Caco-2 (cell line): ENCODE data around the gene WDTC1. TPM values are rescaled to one million over a fixed set of nuclear protein-coding genes. Genes with fewer than 3 reads are reported as not detected.

Experiments
- BruUV-seq: library from RNA; stranded (reverse); fragments of 400-500 nt; replicated peaks from 2 replicates; lab custom pipeline; 2021; lab: Mats Ljungman, UMichigan
- CTCF ChIA-PET: fragments of 300-600 bp; sonication (Branson Sonifier 250); formaldehyde crosslinking; loops from one replicate; lab custom pipeline; 2022; ENCODE audit warnings: antibody characterized with exemption; lab: Charles Lee
- POLR2A ChIA-PET: fragments of 300-600 bp; sonication (Branson Sonifier 250); formaldehyde crosslinking; loops from one replicate; lab custom pipeline; 2022; ENCODE audit warnings: antibody characterized with exemption; lab: Charles Lee
- DNase-seq, 2 experiments: peaks; one replicate each; pipeline versions ENCODE4 v3.0.0 to v3.0.0-alpha.2; 2020 to 2022
- H3K27me3 ChIP-seq: replicated peaks from 2 replicates; pipeline ENCODE4 v1.6.0; 2011; ENCODE audit warnings: low read length; ENCODE audit not compliant: control insufficient read depth, insufficient read depth
- H3K36me3 ChIP-seq: 2 replicates; pipeline ENCODE4 v1.5.1; 2011; ENCODE audit warnings: low read length; ENCODE audit not compliant: control insufficient read depth, insufficient read depth
- H3K4me1 ChIP-seq: fragments of 250-450 bp; sonication (Bioruptor Pico); 2 replicates; pipeline ENCODE4 v1.5.1; 2020; ENCODE audit warnings: mild to moderate bottlenecking
- H3K4me3 ChIP-seq: 2 replicates; pipeline ENCODE4 v1.5.1; 2011; ENCODE audit warnings: low read depth, mild to moderate bottlenecking, control low read depth, low read length
- H3K9me3 ChIP-seq: fragments of 250-450 bp; sonication (Bioruptor Pico); 2 replicates; pipeline ENCODE4 v1.5.1; 2020; ENCODE audit warnings: mild to moderate bottlenecking, moderate library complexity
- H3K27ac Mint-ChIP-seq: one replicate; pipeline ENCODE4 v1.8.0; 2022; ENCODE audit warnings: mixed read lengths; ENCODE audit not compliant: unreplicated experiment
- H3K27me3 Mint-ChIP-seq: one replicate; pipeline ENCODE4 v1.8.0; 2022; ENCODE audit warnings: mixed read lengths; ENCODE audit not compliant: insufficient read depth, unreplicated experiment
- H3K36me3 Mint-ChIP-seq: one replicate; pipeline ENCODE4 v1.8.0; 2022; ENCODE audit warnings: mild to moderate bottlenecking, mixed read lengths; ENCODE audit not compliant: insufficient read depth, unreplicated experiment
- H3K4me1 Mint-ChIP-seq: one replicate; pipeline ENCODE4 v1.8.0; 2022; ENCODE audit warnings: low read depth, mixed read lengths; ENCODE audit not compliant: unreplicated experiment
- H3K4me3 Mint-ChIP-seq: one replicate; pipeline ENCODE4 v1.8.0; 2022; ENCODE audit warnings: mild to moderate bottlenecking, moderate library complexity, mixed read lengths; ENCODE audit not compliant: unreplicated experiment
- H3K9me3 Mint-ChIP-seq: one replicate; pipeline ENCODE4 v1.8.0; 2022; ENCODE audit warnings: mixed read lengths; ENCODE audit not compliant: unreplicated experiment
- intact Hi-C: fragments of 100-400 bp; cut with micrococcal nuclease; formaldehyde crosslinking; loops from one replicate; pipeline ENCODE4 v1.10.0; 2022; ENCODE audit not compliant: unreplicated experiment
- total RNA-seq: library from RNA; stranded (reverse); gene quantifications from 2 replicates; pipeline ENCODE4 v1.2.3, GENCODE V29; 2022
- TF ChIP-seq, protein P1 (sequence below), 2 experiments: fragments of 200-600 bp in 1 of 2; IDR thresholded peaks; 1 replicate in 1 of 2; 2 replicates in 1 of 2; pipeline versions ENCODE4 v1.5.1 to v1.8.0; 2011 to 2022; ENCODE audit warnings: antibody characterized with exemption in 1 of 2, control low read depth in 1 of 2, inconsistent platforms in 1 of 2, low read depth in 1 of 2, low read length in 1 of 2, mild to moderate bottlenecking in 1 of 2, moderate library complexity in 1 of 2; ENCODE audit not compliant: insufficient read depth in 1 of 2, severe bottlenecking in 1 of 2, unreplicated experiment in 1 of 2

The WDTC1 gene
- total RNA-seq, 1 experiment from 2014 or later: 17.2 TPM

DNA sequence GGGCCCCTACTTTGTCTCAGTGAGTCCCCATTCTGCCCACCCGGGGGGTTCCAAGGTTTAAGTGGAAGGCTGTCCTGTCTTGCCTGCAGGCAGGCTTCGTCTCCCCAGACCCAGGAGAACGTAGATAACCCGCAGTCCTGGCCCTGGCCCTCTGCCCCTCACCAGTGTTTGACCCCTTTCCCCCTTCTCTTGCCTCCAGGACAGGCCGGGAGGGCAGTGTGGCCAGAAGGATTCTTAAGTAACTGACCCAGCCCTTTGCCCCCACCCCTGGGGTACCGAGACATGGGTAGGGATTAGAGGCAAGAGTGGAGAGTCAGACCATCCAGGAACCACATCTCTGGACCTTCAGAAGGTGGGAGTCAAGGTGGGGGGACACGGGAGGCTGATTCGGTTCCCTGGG lies 96.4 kb downstream of the WDTC1 start:
- H3K9me3 ChIP-seq: no peaks in the 10 kb centered on the region
- H3K4me1 Mint-ChIP-seq: no peaks in the 10 kb centered on the region
- TF ChIP-seq, protein P1, sequence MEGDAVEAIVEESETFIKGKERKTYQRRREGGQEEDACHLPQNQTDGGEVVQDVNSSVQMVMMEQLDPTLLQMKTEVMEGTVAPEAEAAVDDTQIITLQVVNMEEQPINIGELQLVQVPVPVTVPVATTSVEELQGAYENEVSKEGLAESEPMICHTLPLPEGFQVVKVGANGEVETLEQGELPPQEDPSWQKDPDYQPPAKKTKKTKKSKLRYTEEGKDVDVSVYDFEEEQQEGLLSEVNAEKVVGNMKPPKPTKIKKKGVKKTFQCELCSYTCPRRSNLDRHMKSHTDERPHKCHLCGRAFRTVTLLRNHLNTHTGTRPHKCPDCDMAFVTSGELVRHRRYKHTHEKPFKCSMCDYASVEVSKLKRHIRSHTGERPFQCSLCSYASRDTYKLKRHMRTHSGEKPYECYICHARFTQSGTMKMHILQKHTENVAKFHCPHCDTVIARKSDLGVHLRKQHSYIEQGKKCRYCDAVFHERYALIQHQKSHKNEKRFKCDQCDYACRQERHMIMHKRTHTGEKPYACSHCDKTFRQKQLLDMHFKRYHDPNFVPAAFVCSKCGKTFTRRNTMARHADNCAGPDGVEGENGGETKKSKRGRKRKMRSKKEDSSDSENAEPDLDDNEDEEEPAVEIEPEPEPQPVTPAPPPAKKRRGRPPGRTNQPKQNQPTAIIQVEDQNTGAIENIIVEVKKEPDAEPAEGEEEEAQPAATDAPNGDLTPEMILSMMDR (IDR thresholded peaks at IDR 0.05; ENCODE audit: insufficient read depth in 1 of 2, low read depth in 1 of 2, low read length in 1 of 2, severe bottlenecking in 1 of 2, unreplicated experiment in 1 of 2): no peak
- H3K9me3 Mint-ChIP-seq: no peaks in the 10 kb centered on the region
- peaks cover 48% of the 10 kb centered on the region for H3K36me3 Mint-ChIP-seq
- H3K4me3 ChIP-seq: no peak overlapping the region
- H3K4me1 ChIP-seq: no peaks in the 10 kb centered on the region
- ChIA-PET POLR2A (no interaction called here), CTCF (no interaction called here)
- intact Hi-C loops: no loop called here
- H3K36me3 ChIP-seq: peaks cover 1% of the 10 kb centered on the region
- H3K27me3 ChIP-seq: no peaks in the 10 kb centered on the region
- no peak for DNase-seq
- H3K4me3 Mint-ChIP-seq: no peak overlapping the region
- no peaks in the 10 kb centered on the region for H3K27me3 Mint-ChIP-seq
- H3K27ac Mint-ChIP-seq: no peak overlapping the region
- BruUV-seq: no TSS peak

DNA sequence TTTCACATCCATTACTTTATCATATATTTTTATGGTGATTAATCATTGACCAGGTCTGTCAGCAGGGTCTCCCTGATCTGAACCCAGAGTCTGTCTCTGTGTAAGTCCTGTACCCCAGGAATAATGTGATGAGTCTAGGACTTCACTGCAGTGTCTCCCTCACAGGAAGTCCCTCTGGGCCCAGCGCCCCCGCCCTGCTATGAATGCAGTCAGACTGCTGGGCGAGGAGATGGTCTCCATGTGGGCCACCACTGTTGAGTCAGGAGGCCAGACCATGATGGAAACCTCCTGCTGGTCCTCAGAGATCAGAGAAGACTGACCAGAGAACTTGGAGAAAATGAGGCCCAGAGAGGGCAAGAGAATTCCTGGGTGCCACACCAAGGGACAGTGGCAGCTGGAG lies 97.0 kb downstream of the WDTC1 start:
- Histone ChIP-seq H3K9me3 (no peaks in the 10 kb centered on the region), H3K36me3 (peaks cover 1% of the 10 kb centered on the region), H3K4me3 (no peak overlapping the region), H3K27me3 (no peaks in the 10 kb centered on the region), H3K4me1 (no peaks in the 10 kb centered on the region)
- no TSS peak for BruUV-seq
- ChIA-PET POLR2A (no interaction called here), CTCF (interaction anchor here (1.0 kb wide), 1 partner anchor 65 kb away, joined by 4 read pairs; no protein-coding TSS in a partner anchor)
- H3K27me3 Mint-ChIP-seq: no peaks in the 10 kb centered on the region
- no peaks in the 10 kb centered on the region for H3K4me1 Mint-ChIP-seq
- TF ChIP-seq, protein P1 (IDR thresholded peaks at IDR 0.05; ENCODE audit: insufficient read depth in 1 of 2, low read depth in 1 of 2, low read length in 1 of 2, severe bottlenecking in 1 of 2, unreplicated experiment in 1 of 2): no peak
- no peak overlapping the region for H3K27ac Mint-ChIP-seq
- no peak overlapping the region for H3K4me3 Mint-ChIP-seq
- no peak for DNase-seq
- intact Hi-C loops: no loop called here
- H3K36me3 Mint-ChIP-seq: peaks cover 54% of the 10 kb centered on the region
- H3K9me3 Mint-ChIP-seq: no peaks in the 10 kb centered on the region

DNA sequence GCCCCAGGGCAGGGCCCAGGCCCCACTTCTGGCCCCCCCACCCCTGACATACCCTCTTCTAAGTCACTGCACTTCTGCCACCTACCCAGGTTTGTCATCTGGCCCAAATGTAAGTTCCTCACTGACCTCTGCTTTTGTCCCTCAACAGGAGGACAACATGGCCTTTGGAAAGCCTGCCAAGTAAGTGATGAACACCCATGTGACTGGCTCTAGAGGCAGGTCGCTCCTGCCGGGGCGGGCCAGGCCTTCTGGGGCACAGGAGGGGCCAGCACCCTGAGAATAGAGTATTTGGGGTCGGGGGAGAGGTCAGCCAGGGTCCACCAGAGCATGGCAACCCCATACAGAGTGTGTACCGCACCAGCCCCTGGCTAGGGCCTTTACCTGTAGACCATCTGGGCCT lies 97.5 kb downstream of the WDTC1 start:
- POLR2A ChIA-PET: no interaction called here
- no peak overlapping the region for H3K27ac Mint-ChIP-seq

More for the DNA sequence above, 97.5 kb downstream of the WDTC1 start:
- intact Hi-C loops: no loop called here
- Histone ChIP-seq H3K27me3 (no peaks in the 10 kb centered on the region), H3K4me1 (no peaks in the 10 kb centered on the region), H3K9me3 (no peaks in the 10 kb centered on the region), H3K36me3 (peaks cover 1% of the 10 kb centered on the region), H3K4me3 (no peak overlapping the region)
- Mint-ChIP-seq H3K9me3 (no peaks in the 10 kb centered on the region), H3K27me3 (no peaks in the 10 kb centered on the region), H3K4me3 (no peak overlapping the region), H3K4me1 (no peaks in the 10 kb centered on the region), H3K36me3 (peaks cover 59% of the 10 kb centered on the region)
- no peak for DNase-seq
- CTCF ChIA-PET: interaction anchor here (1.0 to 2.3 kb wide), 5 partner anchors 19 to 65 kb away, joined by 3 to 16 read pairs (median 4); partner anchors contain the start of gene MAP3K6
- no TSS peak for BruUV-seq
- TF ChIP-seq, protein P1 (IDR thresholded peaks at IDR 0.05; ENCODE audit: insufficient read depth in 1 of 2, low read depth in 1 of 2, low read length in 1 of 2, severe bottlenecking in 1 of 2, unreplicated experiment in 1 of 2): no peak
